Measurements from ENCODE around the gene PIAS4. TPM values are rescaled to one million over a fixed set of nuclear protein-coding genes. Genes with fewer than 3 reads are reported as not detected.

Gene PIAS4
- total and polyA plus RNA-seq, 2 donors (not counting 3 experiments of a cell fraction or from before 2014, with no cell fraction given), result 26.2 to 46.2 TPM

DNA sequence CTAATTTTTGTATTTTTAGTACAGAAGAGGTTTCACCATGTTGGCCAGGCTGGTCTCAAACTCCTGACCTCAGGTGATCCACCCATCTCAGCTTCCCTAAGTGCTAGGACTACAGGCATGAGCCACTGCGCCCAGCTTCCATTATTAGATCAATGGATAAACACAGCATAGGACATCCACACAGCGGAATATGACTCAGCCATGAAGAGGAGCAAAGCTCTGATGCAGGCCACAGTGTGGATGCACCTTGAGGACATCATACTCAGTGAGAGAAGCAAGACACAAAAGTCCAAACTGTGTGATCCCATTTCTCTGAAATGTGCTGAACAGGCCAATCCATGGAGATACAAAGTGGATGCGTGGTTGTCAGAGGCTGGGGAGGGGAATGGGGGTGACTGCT is 64.1 kb downstream of the PIAS4 start:
- no peak overlapping the region for H3K9ac ChIP-seq (replicated peaks; ENCODE audit: extremely low read depth, insufficient read depth, low read length)
- no peaks in the 10 kb centered on the region for H3K9me1 ChIP-seq (replicated peaks; ENCODE audit: control insufficient read depth, extremely low read depth, insufficient read depth, low read length)
- H2AFZ ChIP-seq (ENCODE audit: low read depth, low read length), result no peak overlapping the region
- H3K36me3 ChIP-seq (ENCODE audit: control insufficient read depth in 2 of 2, extremely low read depth in 1 of 2, insufficient read depth in 2 of 2, low read length in 2 of 2), result no peaks in the 10 kb centered on the region
- FAIRE-seq (no peak), DNase-seq (ENCODE audit: low read depth, low spot score) (no peak)
- H4K20me1 ChIP-seq (replicated peaks; ENCODE audit: control insufficient read depth, extremely low read depth, insufficient read depth, low read length), result no peaks in the 10 kb centered on the region
- CTCF ChIA-PET, result interaction anchor here (1.1 kb wide), 1 partner anchor 69 kb away, joined by 3 read pairs; no protein-coding TSS in a partner anchor
- H3K27ac ChIP-seq (ENCODE audit: insufficient read depth, low read depth, low read length), result no peak overlapping the region
- dilution Hi-C loops (cut with MboI; ENCODE audit: extremely low pct_ligation_motif_present, low sequenced_read_pairs) (no loop called here), intact Hi-C loops (cut with micrococcal nuclease) (no loop called here)
- TF ChIP-seq POLR2A (IDR thresholded peaks at IDR 0.05; ENCODE audit: low read depth, low read length) (no peak), POLR2AphosphoS5 (IDR thresholded peaks at IDR 0.05; ENCODE audit: insufficient read depth, low read depth, low read length) (no peak), JUN (IDR thresholded peaks at IDR 0.05; ENCODE audit: borderline replicate concordance, insufficient read depth, insufficient read length, low read depth) (no peak), CTCF (IDR thresholded peaks at IDR 0.05; ENCODE audit: extremely low read depth in 1 of 2, insufficient read depth in 1 of 2, low read depth in 1 of 2, low read length in 2 of 2) (no peak), FOS (IDR thresholded peaks at IDR 0.05; ENCODE audit: borderline replicate concordance, insufficient read depth, low read length) (no peak), MYC (IDR thresholded peaks at IDR 0.05; ENCODE audit: low read depth, low read length) (no peak), EZH2 (IDR thresholded peaks at IDR 0.05; ENCODE audit: borderline replicate concordance, low read depth, low read length, severe bottlenecking) (no peak), GATA2 (IDR thresholded peaks at IDR 0.05; ENCODE audit: insufficient read depth, insufficient read length, low read depth, low read length) (no peak)
- TF ChIP-seq, protein P1, sequence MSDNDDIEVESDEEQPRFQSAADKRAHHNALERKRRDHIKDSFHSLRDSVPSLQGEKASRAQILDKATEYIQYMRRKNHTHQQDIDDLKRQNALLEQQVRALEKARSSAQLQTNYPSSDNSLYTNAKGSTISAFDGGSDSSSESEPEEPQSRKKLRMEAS (IDR thresholded peaks at IDR 0.05; ENCODE audit: insufficient read depth, insufficient read length), result no peak
- no peak overlapping the region for H3K4me3 ChIP-seq (replicated peaks in 1 of 3; ENCODE audit: insufficient read depth in 1 of 3, low read depth in 1 of 3, low read length in 3 of 3)
- POLR2A ChIA-PET, result no interaction called here
- H3K9me3 ChIP-seq (replicated peaks; ENCODE audit: control insufficient read depth, insufficient read depth, low read length), result no peaks in the 10 kb centered on the region
- no TSS peak for BruUV-seq (replicated peaks)
- peaks cover 2% of the 10 kb centered on the region for H3K4me1 ChIP-seq (ENCODE audit: control insufficient read depth, extremely low read depth, insufficient read depth, low read length)
- H3K79me2 ChIP-seq (ENCODE audit: control insufficient read depth, insufficient read depth, low read length), result no peaks in the 10 kb centered on the region
- H3K4me2 ChIP-seq (ENCODE audit: insufficient read depth, low read length), result no peak overlapping the region
- no peaks in the 10 kb centered on the region for H3K27me3 ChIP-seq (ENCODE audit: control insufficient read depth in 2 of 2, insufficient read depth in 2 of 2, low read length in 2 of 2)
